ENCODE data around the gene PCNX4. TPM values are rescaled to one million over a fixed set of nuclear protein-coding genes. Genes with fewer than 3 reads are reported as not detected.

PCNX4 gene
- total RNA-seq, 6 donors from 2014 or later, result 35.0 to 75.1 (median 48.7) TPM

GRCh38 chr14:60214003-60214402 is 122.3 kb downstream of the PCNX4 start:
- H3K9me3 ChIP-seq, result no peaks in the 10 kb centered on the region
- no peak for TF ChIP-seq POLR2A (IDR thresholded peaks at IDR 0.05)
- TF ChIP-seq POLR2AphosphoS5 (IDR thresholded peaks at IDR 0.05), result no peak
- TF ChIP-seq, protein P1, sequence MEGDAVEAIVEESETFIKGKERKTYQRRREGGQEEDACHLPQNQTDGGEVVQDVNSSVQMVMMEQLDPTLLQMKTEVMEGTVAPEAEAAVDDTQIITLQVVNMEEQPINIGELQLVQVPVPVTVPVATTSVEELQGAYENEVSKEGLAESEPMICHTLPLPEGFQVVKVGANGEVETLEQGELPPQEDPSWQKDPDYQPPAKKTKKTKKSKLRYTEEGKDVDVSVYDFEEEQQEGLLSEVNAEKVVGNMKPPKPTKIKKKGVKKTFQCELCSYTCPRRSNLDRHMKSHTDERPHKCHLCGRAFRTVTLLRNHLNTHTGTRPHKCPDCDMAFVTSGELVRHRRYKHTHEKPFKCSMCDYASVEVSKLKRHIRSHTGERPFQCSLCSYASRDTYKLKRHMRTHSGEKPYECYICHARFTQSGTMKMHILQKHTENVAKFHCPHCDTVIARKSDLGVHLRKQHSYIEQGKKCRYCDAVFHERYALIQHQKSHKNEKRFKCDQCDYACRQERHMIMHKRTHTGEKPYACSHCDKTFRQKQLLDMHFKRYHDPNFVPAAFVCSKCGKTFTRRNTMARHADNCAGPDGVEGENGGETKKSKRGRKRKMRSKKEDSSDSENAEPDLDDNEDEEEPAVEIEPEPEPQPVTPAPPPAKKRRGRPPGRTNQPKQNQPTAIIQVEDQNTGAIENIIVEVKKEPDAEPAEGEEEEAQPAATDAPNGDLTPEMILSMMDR (IDR thresholded peaks at IDR 0.05), result no peak
- TF ChIP-seq EP300 (IDR thresholded peaks at IDR 0.05), result no peak
- no peaks in the 10 kb centered on the region for H3K36me3 ChIP-seq
- 75 to 83% methylated on average over 3 of the region's 3 CpGs for WGBS, 2 donors
- H3K27me3 ChIP-seq, result no peaks in the 10 kb centered on the region
- H3K4me1 ChIP-seq, result peaks cover 0 to 4% (median 0%) of the 10 kb centered on the region in 4 donors
- no peak overlapping the region for H3K27ac ChIP-seq
- ATAC-seq (ENCODE audit: low FRiP score in 2 of 2), result no peak
- DNase-seq, result no peak
- no peak overlapping the region for H3K4me3 ChIP-seq

GRCh38 chr14:60214415-60215126 is 122.8 kb downstream of the PCNX4 start:
- DNase-seq (no peak), ATAC-seq (ENCODE audit: low FRiP score in 2 of 2) (no peak)
- no peaks in the 10 kb centered on the region for H3K9me3 ChIP-seq
- H3K27me3 ChIP-seq, result no peaks in the 10 kb centered on the region
- peaks cover 0 to 4% (median 0%) of the 10 kb centered on the region in 4 donors for H3K4me1 ChIP-seq
- H3K27ac ChIP-seq, result no peak overlapping the region
- 44 to 48% methylated on average over 1 of the region's 1 CpG for WGBS, 2 donors
- H3K4me3 ChIP-seq, result no peak overlapping the region
- no peak for TF ChIP-seq POLR2AphosphoS5 (IDR thresholded peaks at IDR 0.05)
- TF ChIP-seq POLR2A (IDR thresholded peaks at IDR 0.05), result no peak
- TF ChIP-seq EP300 (IDR thresholded peaks at IDR 0.05), result no peak
- TF ChIP-seq, protein P1 (IDR thresholded peaks at IDR 0.05), result no peak
- H3K36me3 ChIP-seq, result no peaks in the 10 kb centered on the region

DNA sequence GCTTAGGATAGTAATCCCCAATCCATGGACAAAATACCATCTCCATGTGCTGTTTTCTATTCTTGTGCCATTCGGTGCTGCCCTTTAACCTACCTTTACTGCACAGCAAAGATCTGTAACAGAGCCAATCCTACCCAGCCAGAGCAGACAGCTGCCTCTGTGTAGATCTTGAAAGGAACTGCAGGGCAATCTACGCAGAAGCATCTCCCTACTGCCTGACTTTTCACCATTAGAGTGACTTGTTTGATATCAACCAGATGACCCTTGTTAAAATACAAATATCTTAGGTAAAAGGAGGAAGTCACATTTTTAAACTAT is 123.4 kb downstream of the PCNX4 start:
- H3K9me3 ChIP-seq, result no peaks in the 10 kb centered on the region
- H3K4me1 ChIP-seq, result peaks cover 0 to 4% (median 0%) of the 10 kb centered on the region in 4 donors
- H3K27me3 ChIP-seq, result no peaks in the 10 kb centered on the region
- ATAC-seq (ENCODE audit: low FRiP score in 2 of 2), result no peak
- no peak overlapping the region for H3K4me3 ChIP-seq
- no peak overlapping the region for H3K27ac ChIP-seq
- TF ChIP-seq POLR2AphosphoS5 (IDR thresholded peaks at IDR 0.05), result no peak
- no peak for TF ChIP-seq POLR2A (IDR thresholded peaks at IDR 0.05)
- TF ChIP-seq, protein P1 (IDR thresholded peaks at IDR 0.05), result no peak
- no peak for TF ChIP-seq EP300 (IDR thresholded peaks at IDR 0.05)
- H3K36me3 ChIP-seq, result no peaks in the 10 kb centered on the region
- no peak for DNase-seq
- WGBS, 2 donors, result 85 to 92% methylated on average over 2 of the region's 2 CpGs

DNA sequence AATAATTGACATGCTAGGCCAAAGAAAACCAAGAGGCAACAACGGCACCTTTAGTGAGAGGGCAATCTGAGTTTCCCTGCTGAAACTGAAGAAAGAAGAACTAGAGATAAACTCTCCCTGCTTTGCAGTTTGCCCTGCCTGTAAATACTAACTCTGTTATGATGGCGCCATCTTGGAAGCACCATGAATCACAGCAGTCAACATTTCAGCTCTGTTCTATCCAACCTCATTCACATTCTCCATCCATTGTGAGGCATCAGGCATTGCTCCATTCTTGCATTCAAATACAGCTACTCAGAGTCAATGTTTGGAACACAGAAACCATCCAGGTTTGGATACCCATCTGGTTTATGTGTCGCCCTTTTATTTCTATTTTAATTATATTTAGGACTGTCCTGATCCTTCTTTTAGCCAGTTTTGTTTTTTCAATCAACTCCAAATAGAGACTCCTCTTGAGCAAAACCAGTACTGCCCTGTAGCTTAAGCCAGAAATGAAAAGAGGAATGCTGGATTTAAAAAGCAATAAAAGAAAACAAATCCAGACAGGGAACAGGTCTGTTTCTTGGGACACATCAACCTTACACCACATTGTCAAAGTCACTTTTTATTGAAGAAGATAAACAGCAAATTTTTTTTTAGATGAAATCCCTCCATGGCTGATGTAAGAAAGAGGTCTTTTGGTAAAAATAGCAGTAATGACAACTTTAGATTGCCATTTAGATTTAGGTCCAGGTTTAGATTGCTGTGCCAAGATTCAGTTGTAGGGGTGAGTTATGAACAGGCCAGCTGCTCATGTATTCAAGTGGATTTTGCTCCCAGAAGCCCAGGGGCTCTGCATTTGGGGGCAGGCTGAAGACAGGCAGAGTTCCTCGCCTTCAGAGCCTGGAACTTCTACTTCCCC is 124.0 kb downstream of the PCNX4 start:
- H3K27ac ChIP-seq, result no peak overlapping the region

More for the DNA sequence above, 124.0 kb downstream of the PCNX4 start:
- 84 to 86% methylated on average over 4 of the region's 4 CpGs for WGBS, 2 donors
- Histone ChIP-seq H3K4me3 (no peak overlapping the region), H3K9me3 (no peaks in the 10 kb centered on the region), H3K27me3 (no peaks in the 10 kb centered on the region), H3K36me3 (no peaks in the 10 kb centered on the region), H3K4me1 (peaks cover 0 to 4% (median 0%) of the 10 kb centered on the region in 4 donors)
- TF ChIP-seq POLR2A (IDR thresholded peaks at IDR 0.05) (no peak), EP300 (IDR thresholded peaks at IDR 0.05) (no peak), POLR2AphosphoS5 (IDR thresholded peaks at IDR 0.05) (no peak)
- TF ChIP-seq, protein P1 (IDR thresholded peaks at IDR 0.05), result no peak
- DNase-seq (no peak), ATAC-seq (ENCODE audit: low FRiP score in 2 of 2) (no peak)
